Stimulated activated CD4-positive, alpha-beta T cell treated with anti-CD3 and anti-CD28 coated beads, Interleukin-15, amount 100 ng/mL, for 48 hours (primary cell): Measurements from ENCODE around the gene MAP3K1.

Experiments
- DNase-seq, 2 donors: peaks; one replicate each; pipeline ENCODE4 v3.0.0-alpha.2; 2020; ENCODE audit warnings: low read depth in 2 of 2

The MAP3K1 gene

DNA sequence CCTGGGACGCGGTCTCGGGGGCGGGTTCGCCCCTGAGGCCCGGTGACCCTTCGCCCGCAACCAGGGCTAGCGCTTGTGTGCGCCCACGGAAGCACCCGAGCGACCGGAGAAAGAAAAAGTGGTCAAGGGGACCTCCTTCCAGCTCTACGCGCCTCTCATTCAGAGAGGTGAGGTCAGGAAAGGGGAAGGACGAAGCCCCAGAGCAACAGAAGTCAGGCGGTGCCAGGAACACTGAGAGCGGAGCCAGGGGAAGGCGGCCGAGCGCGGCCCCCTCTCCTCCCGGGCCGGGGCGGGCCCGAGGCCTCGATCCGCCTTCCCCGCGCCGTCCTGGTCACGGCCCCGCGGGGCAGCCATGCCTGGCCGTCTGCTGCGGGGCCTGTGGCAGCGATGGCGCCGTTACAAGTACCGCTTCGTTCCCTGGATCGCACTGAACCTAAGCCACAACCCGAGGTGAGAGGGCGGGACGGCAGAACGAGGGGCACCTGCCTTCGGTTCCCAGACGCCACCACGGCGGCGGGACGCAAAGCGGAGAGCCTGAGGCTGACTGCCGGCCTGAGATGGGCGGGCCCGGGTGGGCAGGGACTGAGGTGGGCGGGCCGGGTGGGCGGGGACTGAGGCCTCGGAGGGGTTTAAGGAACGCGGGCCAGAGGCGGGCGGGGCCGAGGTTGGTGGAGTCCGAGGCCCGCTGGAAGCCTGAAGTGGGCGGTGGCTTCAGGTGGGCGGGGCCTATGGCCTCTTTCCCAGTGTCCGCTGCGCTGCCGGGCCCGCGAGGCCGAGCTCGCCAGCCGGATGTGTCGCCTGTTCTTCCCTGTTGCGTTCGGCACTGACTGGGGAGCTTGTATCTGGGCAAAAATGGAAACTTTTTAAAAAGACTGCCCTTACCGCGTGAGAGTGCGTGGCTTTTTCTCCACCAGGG is 94.2 kb downstream of the MAP3K1 start, which contains the start of gene SETD9:
Gene SETD9 (plus strand): TSS at position 303 of the 916 bp plus-strand sequence. CDS start 50 bp downstream, at position 353.
- DNase-seq, result peak; percentile 87 to 90

DNA sequence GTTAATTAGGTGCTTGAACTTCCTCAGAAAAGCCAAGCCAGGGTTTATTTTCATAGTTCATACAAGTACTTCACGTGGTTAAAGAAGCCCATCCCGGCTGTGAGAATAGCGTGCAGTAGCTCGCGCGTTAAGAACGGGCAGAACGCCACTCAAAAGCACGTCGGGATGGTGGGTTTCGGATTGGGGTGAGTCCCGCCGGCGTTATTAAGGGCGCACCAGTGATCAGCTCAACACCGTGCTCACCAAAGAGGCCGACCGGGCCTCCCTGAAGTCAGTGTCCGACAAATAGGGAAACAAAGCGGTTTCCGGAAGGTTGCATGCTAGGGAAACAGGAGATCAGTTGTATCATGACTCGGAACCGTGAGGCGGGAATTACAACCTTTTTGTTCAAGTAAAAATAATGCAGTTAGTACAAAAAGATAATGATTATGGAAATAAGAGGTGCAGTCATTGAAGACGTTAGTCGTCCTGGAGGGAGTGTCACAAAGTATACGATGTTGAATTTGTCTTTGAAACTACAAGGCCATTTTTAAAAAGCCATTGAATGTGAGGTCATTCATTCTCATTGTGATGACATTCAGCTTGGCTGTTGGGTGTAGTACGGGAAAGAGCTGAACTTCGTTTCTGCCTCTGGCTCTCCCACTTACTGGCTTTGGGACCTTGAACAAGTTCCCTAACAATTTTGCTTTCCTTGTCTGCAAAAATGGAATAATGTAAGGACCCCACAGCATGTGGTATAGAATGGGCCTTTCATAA is 95.0 kb downstream of the MAP3K1 start:
- peak; percentile 20 to 22 for DNase-seq

- no peak for DNase-seq
Observed at GRCh38 chr5:56913766-56914165, 98.4 kb downstream of the MAP3K1 start.

DNA sequence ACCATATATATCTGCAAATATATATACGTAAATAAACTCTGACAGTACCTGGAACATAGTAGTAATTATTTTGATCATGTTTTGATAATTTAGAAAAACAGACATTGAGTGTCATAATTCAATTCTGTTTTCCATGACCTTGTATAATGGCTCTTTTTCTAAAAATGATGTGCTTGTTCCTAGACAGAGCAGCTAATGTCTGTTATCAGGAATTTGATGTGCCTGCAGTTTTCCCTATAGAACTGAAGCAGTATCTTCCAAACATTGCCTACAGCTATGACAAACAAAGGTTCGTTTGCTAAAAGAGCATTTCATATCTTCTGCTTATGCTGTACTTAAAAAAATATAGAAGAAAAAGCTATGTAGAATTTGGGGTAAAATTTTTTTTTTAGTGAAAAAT is 99.3 kb downstream of the MAP3K1 start:
- no peak for DNase-seq

DNA sequence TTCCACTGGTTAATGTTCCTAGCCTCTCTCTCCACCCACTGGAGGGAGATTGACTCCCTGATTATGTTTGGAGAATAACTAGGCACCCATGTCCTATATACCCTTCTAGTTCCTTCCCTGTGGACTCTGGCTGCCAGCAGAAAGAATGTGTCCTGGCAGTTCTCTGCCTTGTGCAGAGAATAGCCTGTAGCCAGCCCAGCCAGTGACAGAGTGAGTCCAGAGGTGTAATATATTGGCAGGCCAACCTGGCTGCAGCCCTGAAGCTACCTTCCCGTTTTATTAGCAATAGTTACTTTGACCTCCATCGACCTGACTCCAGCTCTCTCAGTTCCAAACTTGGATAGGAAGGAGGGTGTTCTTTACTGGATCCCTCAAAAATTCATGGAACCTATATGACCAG is 102.2 kb downstream of the MAP3K1 start:
- no peak for DNase-seq

DNA sequence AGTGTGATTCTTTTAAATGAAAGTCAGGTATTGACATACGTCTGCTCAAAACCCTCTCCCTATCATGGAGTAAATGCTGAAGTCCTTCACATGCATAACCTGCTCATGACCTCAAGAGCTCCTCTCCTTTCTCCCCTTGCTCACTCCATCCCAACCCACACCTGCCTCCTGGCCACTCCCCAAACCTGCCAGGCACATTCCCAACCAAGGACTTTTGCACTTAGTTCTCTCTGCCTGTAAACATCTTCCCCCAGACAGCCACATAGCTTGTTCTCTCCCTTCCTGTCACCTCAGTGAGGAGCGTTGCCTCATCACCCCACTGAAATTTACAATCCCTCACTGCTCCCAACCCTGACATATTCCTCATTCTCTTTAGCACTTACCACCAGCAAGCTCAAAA is 102.7 kb downstream of the MAP3K1 start:
- DNase-seq, result no peak

DNA sequence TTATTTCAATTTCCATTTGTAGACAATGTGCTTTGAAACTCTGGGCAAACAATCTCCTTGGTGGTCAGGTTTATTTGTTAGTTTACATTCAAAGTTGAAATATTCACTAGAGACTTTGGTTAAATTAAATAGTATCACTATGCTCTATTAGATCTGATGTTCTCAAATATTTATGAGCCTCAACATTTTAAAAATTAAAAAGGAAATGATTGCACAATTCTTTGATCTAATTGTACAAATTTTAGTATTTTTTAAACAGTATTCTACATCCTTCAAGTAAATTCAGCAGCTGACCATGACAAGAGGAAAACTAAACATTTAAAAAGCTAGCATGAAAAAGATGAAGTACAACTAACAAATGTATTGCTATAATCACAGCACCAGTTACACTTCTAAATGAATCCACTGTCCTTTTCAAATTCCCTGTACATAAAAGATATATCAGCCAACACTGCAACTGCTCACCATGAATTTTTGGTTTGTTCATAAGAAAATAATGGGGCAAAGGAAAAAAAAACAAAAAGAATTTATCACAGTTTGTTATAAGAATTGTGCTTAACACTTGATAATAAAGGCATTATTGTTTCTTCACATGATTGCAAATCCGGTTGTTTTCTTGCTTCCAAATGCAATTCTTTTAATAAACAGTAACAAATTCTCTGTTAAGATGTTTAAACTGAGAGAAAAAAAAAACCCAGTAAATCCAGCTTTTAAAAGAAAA is 104.8 kb downstream of the MAP3K1 start:
- DNase-seq, result no peak

DNA sequence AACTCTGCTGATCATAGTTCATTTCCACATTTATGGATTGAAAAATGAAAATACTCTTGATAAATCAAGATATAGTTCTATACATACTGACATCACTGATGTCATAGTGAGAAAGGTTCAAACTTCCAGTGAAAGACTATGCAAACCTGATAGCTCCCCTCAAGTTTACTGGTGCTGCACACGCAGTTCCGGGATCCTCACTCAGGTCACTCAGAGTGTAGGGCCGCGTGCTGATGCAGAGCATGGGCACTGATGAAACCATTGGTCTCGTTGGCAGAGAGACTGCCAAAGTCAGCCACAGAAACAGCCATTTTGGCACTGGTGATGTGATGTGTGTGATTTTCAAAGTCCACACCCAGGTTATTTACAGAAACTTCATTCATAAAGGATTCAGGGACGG is 107.6 kb downstream of the MAP3K1 start:
- DNase-seq, result no peak

DNA sequence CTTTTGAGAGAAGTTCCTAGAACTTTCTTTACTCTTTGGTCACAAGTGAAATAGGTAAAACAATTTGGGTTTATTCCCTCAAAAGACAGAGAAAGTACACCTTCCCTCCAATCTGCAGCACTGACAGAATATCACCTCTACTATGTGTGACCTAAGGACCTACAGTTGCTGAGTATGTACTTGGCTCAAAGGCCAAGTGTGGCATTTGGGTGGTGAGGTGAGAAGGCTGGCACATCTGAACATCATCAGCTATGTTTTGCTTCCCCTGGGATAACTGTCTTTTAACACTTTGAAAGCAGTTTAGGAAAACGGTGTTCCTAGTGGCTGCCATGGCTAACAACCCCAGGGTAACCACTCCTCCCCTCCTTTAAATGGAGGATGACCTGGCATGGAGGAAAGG is 119.0 kb downstream of the MAP3K1 start:
- no peak for DNase-seq

GRCh38 chr5:56938858-56939257 is 123.5 kb downstream of the MAP3K1 start:
- no peak for DNase-seq

- no peak for DNase-seq
Observed at GRCh38 chr5:56941981-56942380, 126.6 kb downstream of the MAP3K1 start.
